Transverse colon (tissue), 3 donors: ENCODE data around the gene WNT9A.

ENCODE experiments used
- CTCF ChIP-seq, 5 experiments: fragments of 200-600 bp in 3 of 5; fragments of 450-650 bp in 2 of 5; sonication (generic) in 3 of 5; IDR thresholded peaks; 1 replicate in 2 of 5; 2 replicates in 3 of 5; pipeline ENCODE4 v1.5.1; 2016 to 2017; ENCODE audit warnings: antibody characterized with exemption in 5 of 5, inconsistent platforms in 3 of 5, mild to moderate bottlenecking in 2 of 5, moderate library complexity in 1 of 5
- EP300 ChIP-seq: sonication (generic); formaldehyde crosslinking; IDR thresholded peaks from one replicate; pipeline ENCODE4 v1.6.1; 2017; ENCODE audit warnings: antibody characterized with exemption, low read depth

GRCh38 chr1:227938911-227939790, 8.6 kb downstream of the WNT9A start:
- no peak for TF ChIP-seq EP300
- TF ChIP-seq CTCF (IDR thresholded peaks at IDR 0.05): no peak
